GM19023 (cell line): ENCODE data around the gene FBXO34.

Experiments used
- ATAC-seq: cut with Tn5 transposase; IDR thresholded peaks from one replicate; pipeline ENCODE4 v1.9.1; 2021; ENCODE audit warnings: mild to moderate bottlenecking, moderate library complexity; ENCODE audit not compliant: unreplicated experiment

The FBXO34 gene

GRCh38 chr14:55271572-55272298 lies 514 bp downstream of the FBXO34 start:
- peak; percentile 55 for ATAC-seq

- ATAC-seq, result no peak
Observed at GRCh38 chr14:55272387-55272786, 1.2 kb downstream of the FBXO34 start.

- no peak for ATAC-seq
Observed at GRCh38 chr14:55272922-55273321, 1.7 kb downstream of the FBXO34 start.

GRCh38 chr14:55274146-55274545 lies 2.9 kb downstream of the FBXO34 start:
- ATAC-seq, result no peak

GRCh38 chr14:55274751-55275150 lies 3.5 kb downstream of the FBXO34 start:
- no peak for ATAC-seq

- ATAC-seq, result no peak
Observed at GRCh38 chr14:55276736-55277135, 5.5 kb downstream of the FBXO34 start.

GRCh38 chr14:55277972-55278740 lies 6.9 kb downstream of the FBXO34 start:
- peak; percentile 87 for ATAC-seq

GRCh38 chr14:55279384-55279783 lies 8.2 kb downstream of the FBXO34 start:
- ATAC-seq, result no peak

GRCh38 chr14:55281316-55281839 lies 10.2 kb downstream of the FBXO34 start:
- ATAC-seq, result no peak

GRCh38 chr14:55285048-55285652 lies 13.9 kb downstream of the FBXO34 start:
- ATAC-seq, result no peak

- no peak for ATAC-seq
Observed at GRCh38 chr14:55288439-55288838, 17.2 kb downstream of the FBXO34 start.

GRCh38 chr14:55291480-55292081 lies 20.4 kb downstream of the FBXO34 start:
- ATAC-seq, result no peak

GRCh38 chr14:55294603-55295002 lies 23.4 kb downstream of the FBXO34 start:
- ATAC-seq, result no peak

GRCh38 chr14:55297611-55298499 lies 26.6 kb downstream of the FBXO34 start:
- ATAC-seq, result peak; percentile 56

GRCh38 chr14:55298500-55298822 lies 27.2 kb downstream of the FBXO34 start:
- ATAC-seq, result no peak

GRCh38 chr14:55301437-55302121 lies 30.4 kb downstream of the FBXO34 start:
- no peak for ATAC-seq

- no peak for ATAC-seq
Observed at GRCh38 chr14:55302367-55303124, 31.3 kb downstream of the FBXO34 start.

GRCh38 chr14:55303125-55303499 lies 31.9 kb downstream of the FBXO34 start:
- no peak for ATAC-seq

GRCh38 chr14:55303691-55304145 lies 32.5 kb downstream of the FBXO34 start:
- ATAC-seq, result peak; percentile 54
